Osteoblast (primary cell): ENCODE data around the gene TRIM44. TPM values are rescaled to one million over a fixed set of nuclear protein-coding genes. Genes with fewer than 3 reads are reported as not detected.

Source experiments
- DNase-seq: peaks from one replicate; pipeline ENCODE4 v3.0.0; 2011; ENCODE audit warnings: low spot score, mixed read lengths; ENCODE audit not compliant: insufficient read length; ENCODE audit errors: missing footprints
- H2AFZ ChIP-seq: 2 replicates; pipeline ENCODE4 v1.6.0; 2011; ENCODE audit warnings: mild to moderate bottlenecking, low read length
- H3K27ac ChIP-seq: 2 replicates; pipeline ENCODE4 v1.5.1; 2011; ENCODE audit warnings: mild to moderate bottlenecking, low read depth, low read length, moderate library complexity
- H3K27me3 ChIP-seq: 2 replicates; pipeline ENCODE4 v1.6.0; 2012; ENCODE audit warnings: mild to moderate bottlenecking, control low read depth, inconsistent platforms, low read length, moderate library complexity; ENCODE audit not compliant: insufficient read depth
- H3K36me3 ChIP-seq: 2 replicates; pipeline ENCODE4 v1.5.1; 2011; ENCODE audit warnings: mild to moderate bottlenecking, low read length, control low read depth, moderate library complexity; ENCODE audit not compliant: insufficient read depth
- H3K4me1 ChIP-seq: 2 replicates; pipeline ENCODE4 v1.5.1; 2011; ENCODE audit warnings: mild to moderate bottlenecking, low read length, control low read depth, moderate library complexity; ENCODE audit not compliant: insufficient read depth
- H3K4me2 ChIP-seq: 2 replicates; pipeline ENCODE4 v1.6.0; 2011; ENCODE audit warnings: mild to moderate bottlenecking, low read length; ENCODE audit not compliant: insufficient read depth
- H3K4me3 ChIP-seq: fragments of 200-600 bp; sonication (generic); 3 replicates; pipeline ENCODE4 v1.5.1; 2012; ENCODE audit warnings: mild to moderate bottlenecking, low read length, inconsistent platforms; ENCODE audit not compliant: insufficient read depth
- H3K79me2 ChIP-seq: 2 replicates; pipeline ENCODE4 v1.6.0; 2012; ENCODE audit warnings: mild to moderate bottlenecking, low read length, control low read depth, inconsistent platforms; ENCODE audit not compliant: insufficient read depth
- H3K9me3 ChIP-seq: 2 replicates; pipeline ENCODE4 v1.5.1; 2011; ENCODE audit warnings: low read depth, low read length, control low read depth
- H4K20me1 ChIP-seq: 2 replicates; pipeline ENCODE4 v1.6.0; 2012; ENCODE audit warnings: mild to moderate bottlenecking, low read length, control low read depth; ENCODE audit not compliant: insufficient read depth
- CTCF ChIP-seq: IDR thresholded peaks from 2 replicates; pipeline ENCODE4 v1.5.1; 2011; ENCODE audit warnings: mild to moderate bottlenecking, low read depth, low read length, moderate library complexity; ENCODE audit errors: extremely low read depth
- total RNA-seq: library from RNA; depleted of rRNA; stranded (reverse); fragments of >200 nt; gene quantifications from 2 replicates; pipeline ENCODE4 v1.2.3, GENCODE V29; 2012

Gene TRIM44
- total RNA-seq, 1 donor, result 40.5 TPM

- no peak overlapping the region for H3K27ac ChIP-seq
- H3K4me1 ChIP-seq, result no peaks in the 10 kb centered on the region
- H3K79me2 ChIP-seq, result no peaks in the 10 kb centered on the region
- no peak overlapping the region for H3K4me3 ChIP-seq
- no peaks in the 10 kb centered on the region for H3K36me3 ChIP-seq
- no peak for TF ChIP-seq CTCF
- H3K4me2 ChIP-seq, result no peak overlapping the region
- H2AFZ ChIP-seq, result no peak overlapping the region
- H3K27me3 ChIP-seq, result peaks cover 28% of the 10 kb centered on the region
- no peaks in the 10 kb centered on the region for H4K20me1 ChIP-seq
- H3K9me3 ChIP-seq, result no peaks in the 10 kb centered on the region
- peak; percentile 11 for DNase-seq
Observed at GRCh38 chr11:35850191-35850590, 187.6 kb downstream of the TRIM44 start.

GRCh38 chr11:35851342-35851741 is 188.8 kb downstream of the TRIM44 start:
- Histone ChIP-seq H3K27ac (no peak overlapping the region), H3K4me1 (no peaks in the 10 kb centered on the region), H3K79me2 (no peaks in the 10 kb centered on the region), H2AFZ (no peak overlapping the region), H3K4me3 (no peak overlapping the region), H4K20me1 (no peaks in the 10 kb centered on the region), H3K4me2 (no peak overlapping the region), H3K36me3 (no peaks in the 10 kb centered on the region), H3K27me3 (peaks cover 28% of the 10 kb centered on the region), H3K9me3 (no peaks in the 10 kb centered on the region)
- DNase-seq, result peak; percentile 9
- TF ChIP-seq CTCF, result no peak

GRCh38 chr11:35852056-35852455 is 189.5 kb downstream of the TRIM44 start:
- peak; percentile 48 for DNase-seq
- no peak for TF ChIP-seq CTCF
- H3K27ac ChIP-seq, result no peak overlapping the region

GRCh38 chr11:35853971-35854370 is 191.4 kb downstream of the TRIM44 start:
- Histone ChIP-seq H3K4me2 (no peak overlapping the region), H3K4me3 (no peak overlapping the region), H3K27me3 (peaks cover 10% of the 10 kb centered on the region), H3K79me2 (no peaks in the 10 kb centered on the region), H3K27ac (no peak overlapping the region), H3K36me3 (no peaks in the 10 kb centered on the region), H3K9me3 (no peaks in the 10 kb centered on the region), H3K4me1 (no peaks in the 10 kb centered on the region), H4K20me1 (no peaks in the 10 kb centered on the region), H2AFZ (no peak overlapping the region)
- no peak for TF ChIP-seq CTCF
- no peak for DNase-seq

More at GRCh38 chr11:35852056-35852455, 189.5 kb downstream of the TRIM44 start:
- no peaks in the 10 kb centered on the region for H4K20me1 ChIP-seq
- no peak overlapping the region for H2AFZ ChIP-seq
- no peak overlapping the region for H3K4me3 ChIP-seq
- H3K9me3 ChIP-seq, result no peaks in the 10 kb centered on the region
- no peak overlapping the region for H3K4me2 ChIP-seq
- peaks cover 24% of the 10 kb centered on the region for H3K27me3 ChIP-seq
- H3K4me1 ChIP-seq, result no peaks in the 10 kb centered on the region
- no peaks in the 10 kb centered on the region for H3K79me2 ChIP-seq
- H3K36me3 ChIP-seq, result no peaks in the 10 kb centered on the region
